Subcutaneous adipose tissue (tissue), 4 donors: ENCODE data around the gene ITPK1. TPM values are rescaled to one million over a fixed set of nuclear protein-coding genes. Genes with fewer than 3 reads are reported as not detected.

Source experiments
- CTCF ChIP-seq: fragments of 450-650 bp; IDR thresholded peaks from one replicate; pipeline ENCODE4 v1.5.1; 2016; ENCODE audit warnings: low read depth, mild to moderate bottlenecking, control low read depth, antibody characterized with exemption, moderate library complexity
- total RNA-seq, 4 donors: library from RNA; depleted of rRNA; stranded (reverse); fragments of >200 nt; gene quantifications; one replicate each; pipeline ENCODE4 v1.1.0, GENCODE V29; 2016

The ITPK1 gene
- 100 to 1,000 TPM in 1 of 4 donors, 10 to 100 TPM in 3; 53.4 to 109 (median 60.3) TPM for total RNA-seq

- no peak for TF ChIP-seq CTCF
Observed at GRCh38 chr14:93115821-93116675, at the start of gene ITPK1. TSS of gene ITPK1 (minus strand) at chr14:93115925. CDS start at chr14:93115163, 762 bp downstream.

GRCh38 chr14:93163564-93163963 lies 47.8 kb upstream of the ITPK1 start:
- no peak for TF ChIP-seq CTCF

GRCh38 chr14:93161411-93161940 lies 45.8 kb upstream of the ITPK1 start:
- no peak for TF ChIP-seq CTCF

GRCh38 chr14:93160353-93160801 lies 44.7 kb upstream of the ITPK1 start:
- no peak for TF ChIP-seq CTCF

- no peak for TF ChIP-seq CTCF
Observed at GRCh38 chr14:93156693-93157369, 41.1 kb upstream of the ITPK1 start.

- no peak for TF ChIP-seq CTCF
Observed at GRCh38 chr14:93155667-93156066, 39.9 kb upstream of the ITPK1 start.

GRCh38 chr14:93153121-93153520 lies 37.4 kb upstream of the ITPK1 start:
- TF ChIP-seq CTCF, result no peak
